Erythroblast (primary cell): ENCODE results near the gene AKAP13.

ENCODE experiments used
- GATA1 ChIP-seq: IDR thresholded peaks from 2 replicates; pipeline ENCODE4 v1.6.1; 2011; ENCODE audit warnings: low read depth, mild to moderate bottlenecking, control low read depth, low read length, moderate library complexity
- POLR2A ChIP-seq: IDR thresholded peaks from 2 replicates; pipeline ENCODE4 v1.6.1; 2011; ENCODE audit warnings: mild to moderate bottlenecking, low read length

GRCh38 chr15:85453144-85453872, 72.9 kb downstream of the AKAP13 start:
- no peak for TF ChIP-seq POLR2A
- TF ChIP-seq GATA1: no peak
